Posterior cingulate gyrus (tissue), 11 donors: Measurements from ENCODE around the gene C1orf52.

Experiments used
- DNase-seq, 10 donors: peaks; one replicate each; pipeline versions ENCODE4 v3.0.0 to v3.0.0-alpha.2; 2020 to 2021; ENCODE audit warnings: mixed read lengths in 3 of 10
- intact Hi-C: fragments of 100-400 bp; cut with DNase I; formaldehyde crosslinking; loops from one replicate; pipeline ENCODE4 v1.15.1; 2023

The C1orf52 gene

DNA sequence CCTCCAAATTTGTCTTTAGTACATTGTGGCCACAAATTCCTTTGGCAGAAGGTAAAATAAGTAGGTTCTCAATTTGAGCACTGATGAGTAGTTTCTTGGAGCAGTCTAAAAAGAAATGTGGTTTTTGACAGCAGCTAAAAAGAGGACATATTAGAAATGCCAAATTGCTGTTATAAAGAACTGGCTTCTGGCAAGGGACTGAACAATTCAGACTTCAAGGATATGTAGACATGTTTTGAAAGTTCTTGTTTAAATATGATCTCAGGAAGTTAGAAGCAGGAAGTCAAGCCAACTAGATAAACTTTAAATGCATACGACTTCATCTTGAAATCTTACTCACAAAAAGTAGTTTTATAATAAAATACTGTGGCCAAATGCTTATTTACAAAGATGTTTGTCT lies 18.8 kb downstream of the C1orf52 start:
- intact Hi-C loops = no loop called here
- DNase-seq = no peak

DNA sequence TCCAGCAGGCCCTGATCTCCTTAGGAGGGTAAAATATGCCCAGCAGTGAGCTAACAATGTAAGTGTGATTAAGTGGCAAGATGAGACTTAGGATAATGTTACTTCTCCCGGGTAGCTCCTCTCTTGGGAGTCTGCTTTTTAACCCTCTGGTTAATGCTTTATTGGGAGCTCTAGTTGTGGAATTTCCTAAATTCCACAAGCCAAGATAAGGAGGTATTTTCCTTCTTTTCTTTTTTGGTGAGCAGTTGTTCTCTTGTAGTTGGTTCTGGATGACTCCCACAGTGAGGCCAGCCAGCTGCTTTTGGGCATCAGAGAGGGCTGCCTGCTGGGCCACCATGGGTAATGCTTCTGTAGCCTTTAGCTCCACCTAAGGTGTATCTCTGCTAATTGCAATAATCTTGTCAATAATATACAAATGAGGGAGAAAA lies 19.3 kb downstream of the C1orf52 start:
- peak in 2 of 10 donors; percentile 74 to 80 for DNase-seq
- intact Hi-C loops = no loop called here

DNA sequence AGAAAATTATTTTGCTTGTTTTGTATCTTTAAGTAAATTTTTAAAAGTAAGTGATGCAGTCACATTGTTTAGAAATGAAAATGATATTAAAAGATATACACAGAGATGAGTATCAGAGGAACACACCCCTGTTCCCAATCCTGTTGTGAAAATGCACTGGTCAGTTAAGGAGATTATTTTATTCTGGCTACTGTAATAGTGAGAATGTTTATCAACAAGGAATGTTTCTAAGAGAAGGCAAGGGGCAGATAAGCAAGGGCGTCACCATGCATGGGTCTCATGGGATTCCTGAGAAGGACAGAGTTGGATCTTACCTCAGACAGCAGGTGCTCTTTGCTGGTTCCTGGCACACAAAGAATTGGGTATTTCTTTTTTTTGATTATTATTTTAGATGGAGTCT lies 21.8 kb downstream of the C1orf52 start:
- no peak for DNase-seq
- intact Hi-C loops = no loop called here

DNA sequence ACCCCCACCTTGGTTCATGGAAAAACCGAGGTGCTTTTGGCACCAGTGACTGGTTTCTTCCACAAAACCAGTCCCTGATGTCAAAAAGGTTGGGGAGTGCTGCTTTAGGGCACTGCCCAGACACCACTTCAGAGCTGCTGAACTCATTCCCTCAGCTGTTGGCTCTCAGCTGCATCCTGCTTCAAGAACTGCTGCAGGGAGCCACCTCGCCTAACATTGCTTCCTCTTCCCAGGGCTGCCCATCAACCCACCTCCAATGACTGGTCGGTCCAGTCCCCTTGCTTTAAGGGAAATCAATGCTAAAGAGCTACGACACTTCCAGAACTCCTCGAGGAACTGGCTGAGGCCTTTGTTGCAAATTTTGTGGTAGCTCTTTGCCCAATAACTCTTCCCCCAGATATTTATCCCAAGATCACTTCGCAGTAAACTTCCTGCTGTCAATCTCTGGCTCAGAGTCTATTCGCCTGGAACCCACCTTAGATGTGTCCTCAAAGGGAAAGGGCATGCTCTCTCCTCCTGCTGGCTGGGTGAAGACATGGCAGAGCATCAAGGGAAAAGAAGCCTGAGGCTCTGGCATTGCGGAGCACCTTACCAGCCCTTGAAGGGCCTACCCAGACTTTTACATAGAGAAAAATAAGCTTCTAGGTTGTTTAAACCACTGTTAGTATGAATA lies 29.0 kb downstream of the C1orf52 start:
- intact Hi-C loops = no loop called here
- no peak for DNase-seq

DNA sequence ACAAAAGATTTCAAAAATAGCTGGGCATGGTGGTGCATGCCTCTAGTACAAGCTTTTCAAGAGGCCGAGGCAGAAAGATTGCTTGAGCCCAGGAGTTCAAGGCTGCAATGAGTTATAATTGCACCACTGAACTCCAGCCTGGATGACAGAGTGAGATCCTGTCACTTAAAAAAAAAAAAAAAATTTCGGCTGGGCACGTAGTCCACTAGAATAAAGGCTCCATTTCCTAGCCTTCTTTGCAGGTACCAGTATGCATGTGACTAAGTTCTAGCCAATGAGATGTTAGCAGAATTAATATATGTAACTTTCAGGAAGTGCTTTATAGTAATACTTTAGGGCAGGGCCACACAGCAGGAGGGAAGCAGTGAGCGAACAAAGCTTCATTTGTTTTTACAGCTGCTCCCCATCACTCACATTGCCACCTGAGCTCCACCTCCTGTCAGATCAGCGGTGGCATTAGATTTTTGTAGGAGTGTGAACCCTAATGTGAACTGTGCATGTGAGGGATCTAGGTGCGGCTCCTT lies 29.8 kb downstream of the C1orf52 start:
- DNase-seq = no peak
- intact Hi-C loops = no loop called here

DNA sequence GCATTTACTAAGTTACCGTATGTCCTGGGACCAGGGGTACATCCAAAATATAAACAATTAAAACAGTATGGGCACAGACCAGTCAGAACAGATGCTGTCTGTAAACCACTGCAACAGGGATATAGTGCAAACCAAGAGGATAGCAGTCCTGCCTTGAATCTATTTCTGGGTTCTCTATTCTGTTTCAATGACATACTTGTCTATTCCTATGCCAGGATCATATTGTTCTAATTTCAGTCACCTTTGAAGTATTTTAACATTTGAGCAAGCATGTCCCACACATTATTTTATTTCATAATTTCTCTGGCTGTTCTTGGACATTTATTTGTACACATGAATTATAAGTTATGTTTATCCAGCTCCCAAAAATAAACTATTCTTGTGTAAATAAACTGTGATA lies 30.5 kb downstream of the C1orf52 start:
- intact Hi-C loops = no loop called here
- no peak for DNase-seq

DNA sequence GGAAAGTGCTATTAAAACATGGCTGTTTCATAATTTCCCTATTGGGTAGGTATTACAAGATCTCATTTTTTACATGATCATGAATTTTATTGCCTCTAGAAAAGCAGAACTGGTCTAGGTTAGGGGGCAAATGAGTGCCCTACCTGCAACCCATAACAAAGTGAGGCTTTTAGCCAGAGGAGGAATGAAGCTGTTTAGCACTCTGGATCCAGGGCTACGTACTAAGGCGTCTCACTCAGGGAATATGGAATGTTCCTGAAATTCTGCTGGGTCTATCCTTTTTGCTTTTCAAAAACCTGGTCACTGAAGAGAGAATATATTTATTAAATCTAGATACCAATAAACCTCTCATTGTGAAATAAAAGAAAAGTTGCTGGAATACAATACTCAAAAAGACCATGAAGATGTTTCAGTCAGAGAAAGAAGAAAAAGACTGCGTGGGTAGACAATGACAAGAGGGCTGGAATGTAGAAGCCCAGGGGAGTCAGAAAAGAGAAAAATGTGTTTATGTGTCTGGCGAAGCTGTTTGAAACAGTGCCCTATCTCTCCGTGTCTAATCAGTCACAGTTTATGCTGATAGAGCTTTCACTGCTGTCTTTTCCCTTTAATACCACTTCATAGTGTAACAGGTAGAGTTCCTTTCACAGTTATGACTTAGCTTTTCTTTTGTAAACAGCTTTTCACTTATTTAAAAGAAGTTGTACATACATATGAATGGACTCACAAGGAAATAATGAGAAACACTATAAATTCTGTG lies 33.7 kb downstream of the C1orf52 start:
- DNase-seq = no peak
- intact Hi-C loops = no loop called here

DNA sequence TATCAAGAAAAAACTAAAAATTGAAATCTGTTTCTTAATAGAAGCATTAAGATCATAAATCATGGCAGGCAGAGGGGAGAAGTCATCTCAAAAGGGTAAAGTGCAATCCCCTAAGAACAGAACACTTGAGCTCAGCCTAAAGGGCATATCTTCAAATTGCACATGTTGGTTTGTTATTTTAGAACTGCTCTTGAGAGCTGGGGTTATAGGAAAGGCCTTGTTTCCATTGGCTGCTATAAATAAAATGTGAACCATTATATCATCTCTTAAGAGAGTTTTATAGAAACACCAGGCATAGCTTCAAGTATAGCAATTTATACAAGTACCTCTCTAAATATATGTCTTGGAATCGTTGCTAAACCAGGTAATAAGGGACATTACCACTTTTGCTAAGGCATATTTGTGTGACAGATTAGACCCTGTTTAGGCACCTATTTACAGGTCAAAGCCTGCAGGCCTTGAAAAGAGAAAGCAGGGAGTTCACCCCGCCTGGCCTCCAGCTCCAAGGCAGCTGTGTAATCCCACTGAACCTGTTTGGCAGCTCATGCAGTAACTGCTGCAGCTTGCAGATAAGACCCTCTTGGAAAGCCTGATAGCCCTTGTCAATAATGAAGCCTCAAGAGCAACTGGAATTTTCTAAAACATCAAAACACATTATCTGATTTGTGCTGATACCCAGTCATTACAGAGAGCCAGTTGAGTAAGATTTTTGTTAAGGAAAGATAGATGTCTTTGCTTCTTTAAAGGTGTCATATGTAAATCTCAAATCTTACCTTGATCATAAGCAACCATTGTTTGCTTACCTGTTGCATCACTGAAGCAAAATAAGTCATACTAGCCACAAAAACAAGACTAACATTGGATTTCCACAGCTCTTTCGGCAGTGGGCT lies 34.5 kb downstream of the C1orf52 start:
- no peak for DNase-seq
- intact Hi-C loops = no loop called here

DNA sequence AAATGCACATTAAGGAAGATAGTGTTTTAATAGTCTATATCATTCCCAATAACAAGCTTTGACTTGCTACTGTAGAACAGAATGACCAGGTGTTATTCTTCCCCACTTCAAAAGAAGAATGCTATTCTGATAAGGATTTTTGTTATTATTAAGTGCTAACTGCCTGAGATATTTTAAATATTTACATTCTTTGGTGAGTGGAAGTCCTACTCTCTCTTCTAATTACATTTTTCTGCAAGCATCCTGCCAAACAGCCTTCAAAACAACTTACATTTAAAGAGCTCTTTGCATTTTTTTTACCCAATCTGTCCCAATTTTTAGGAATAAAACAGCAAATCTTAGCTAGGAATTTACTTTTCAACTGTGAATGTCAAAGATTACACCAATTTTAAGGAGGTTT lies 35.2 kb downstream of the C1orf52 start:
- intact Hi-C loops = no loop called here
- DNase-seq = no peak

DNA sequence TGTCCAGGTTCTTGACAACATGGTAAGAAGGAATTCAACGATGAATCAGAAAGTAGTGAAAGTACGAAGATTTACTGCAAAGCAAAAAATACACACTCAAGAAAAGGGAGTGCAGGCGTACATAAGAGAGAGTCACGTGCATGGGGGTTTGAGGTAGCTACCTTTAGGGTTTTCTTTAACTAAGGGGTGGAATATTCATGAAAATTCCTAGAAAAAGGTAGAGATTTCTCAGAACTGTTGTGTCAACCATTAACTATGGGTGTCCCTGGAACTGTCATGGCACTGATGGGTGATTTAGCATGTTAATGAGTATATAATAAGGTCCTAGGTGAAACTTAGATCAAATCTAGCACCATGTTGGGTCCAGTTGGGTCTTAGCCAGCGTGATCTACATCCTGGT lies 36.1 kb downstream of the C1orf52 start:
- intact Hi-C loops = no loop called here
- DNase-seq = no peak

DNA sequence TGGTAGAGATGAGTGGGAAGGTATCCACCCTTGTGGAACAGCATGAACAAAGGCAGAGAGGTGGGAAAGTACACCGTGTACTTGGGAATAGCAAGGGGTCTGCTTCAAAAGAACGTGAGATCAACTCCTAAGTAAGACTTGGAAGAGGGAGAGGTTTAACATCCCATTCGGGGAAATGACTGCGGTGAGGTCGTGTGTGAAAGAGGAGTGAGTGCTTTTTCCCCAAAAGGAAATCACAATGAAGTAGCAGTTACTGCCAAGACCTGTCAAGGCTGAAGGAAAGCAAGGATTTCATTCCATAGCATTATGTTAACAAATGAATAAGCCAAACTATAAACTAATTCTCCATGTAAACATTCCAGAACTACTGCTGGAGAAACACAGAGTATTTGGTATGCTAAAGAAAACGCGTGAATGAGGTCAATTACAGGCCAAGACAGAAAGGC lies 38.7 kb downstream of the C1orf52 start:
- no peak for DNase-seq
- intact Hi-C loops = no loop called here

DNA sequence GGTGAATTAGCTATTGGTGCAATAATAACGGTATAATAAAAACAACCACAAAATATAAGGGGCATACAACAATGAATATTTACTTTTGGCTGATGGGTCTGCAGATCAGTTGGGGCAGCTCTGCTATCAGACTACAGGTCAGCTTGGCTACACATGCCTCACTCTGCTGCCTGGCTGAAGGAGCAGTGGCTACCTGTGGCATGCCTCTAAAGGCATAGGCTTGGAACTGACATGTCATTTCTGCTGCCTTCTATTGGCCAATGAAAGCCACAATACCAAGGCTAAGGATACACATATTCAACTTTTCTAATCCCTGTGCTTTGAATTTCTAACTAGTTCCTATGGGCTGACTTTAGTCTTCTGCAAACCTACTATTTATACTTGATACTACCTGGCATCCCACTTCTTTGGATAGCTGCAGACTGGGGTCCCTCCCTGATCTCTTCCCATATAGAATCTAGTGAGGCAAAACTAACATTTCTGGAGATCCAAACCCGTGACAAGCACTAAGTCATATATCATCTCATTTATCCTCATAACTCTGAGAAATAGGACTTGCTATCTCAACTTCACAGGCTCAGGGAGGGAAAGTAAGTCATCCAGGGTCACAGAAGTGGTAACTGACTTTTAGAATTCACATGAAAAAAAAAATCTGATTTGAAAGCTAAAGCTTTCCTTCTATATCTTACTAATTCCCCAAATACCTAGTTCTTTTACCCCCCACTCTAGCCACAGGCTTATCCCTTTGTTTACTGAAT lies 39.4 kb downstream of the C1orf52 start:
- no peak for DNase-seq
- intact Hi-C loops = no loop called here

DNA sequence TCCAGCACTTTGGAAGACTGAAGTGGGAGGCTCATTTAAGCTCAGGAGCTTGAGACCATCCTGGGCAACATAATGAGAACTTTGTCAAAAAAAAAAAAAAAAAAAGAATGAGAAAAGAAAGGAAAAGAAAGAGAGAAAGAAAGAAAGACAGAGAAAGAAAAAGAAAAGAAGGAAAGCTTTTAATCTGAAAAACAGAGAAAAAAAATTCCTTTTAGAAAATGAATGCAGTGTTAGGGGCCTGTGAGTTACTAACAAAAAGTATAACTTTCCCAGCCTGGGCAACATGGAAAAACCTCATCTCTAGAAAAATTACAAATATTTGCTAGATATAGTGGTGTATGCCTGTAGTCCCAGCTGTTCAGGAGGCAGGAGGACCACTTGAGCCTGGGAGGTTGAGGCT lies 42.8 kb downstream of the C1orf52 start:
- no peak for DNase-seq
- intact Hi-C loops = no loop called here

DNA sequence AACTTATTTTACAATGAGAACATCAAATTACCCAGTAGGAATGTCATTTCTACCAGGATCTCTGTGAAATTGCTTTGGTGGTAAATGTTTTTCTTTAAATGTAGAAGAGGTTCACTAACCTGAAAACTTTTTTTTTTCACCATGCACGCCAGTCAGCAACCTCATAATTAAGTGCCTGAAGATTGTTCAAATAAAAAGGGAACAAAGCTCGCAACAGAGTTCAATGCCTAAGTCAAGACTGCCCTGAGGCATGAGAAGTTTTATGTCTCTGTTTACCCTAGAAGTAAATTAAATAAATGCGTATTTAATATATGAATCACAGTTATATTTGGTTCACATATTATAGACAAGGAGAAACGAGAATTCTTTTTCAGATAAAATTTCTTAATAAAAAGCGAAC lies 44.8 kb downstream of the C1orf52 start:
- intact Hi-C loops = no loop called here
- no peak for DNase-seq

DNA sequence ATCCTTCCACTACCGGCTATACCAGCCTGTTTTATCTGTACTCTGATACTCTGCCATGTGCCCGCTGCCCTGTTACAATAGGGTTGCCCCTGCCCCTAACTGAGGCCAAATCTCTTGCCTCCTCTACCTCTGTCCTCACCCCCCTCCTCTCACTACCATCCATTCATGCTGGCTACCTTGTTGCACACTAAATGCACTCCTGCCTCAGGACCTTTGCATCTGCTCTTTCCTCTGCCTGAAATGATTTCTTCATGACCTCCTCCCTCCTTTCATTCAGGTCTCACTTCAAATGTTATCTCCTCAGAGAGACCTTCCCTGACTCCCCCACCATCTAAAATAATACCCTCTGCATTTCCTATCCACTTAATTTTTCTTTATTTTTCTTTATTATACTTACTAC lies 51.0 kb downstream of the C1orf52 start:
- DNase-seq = no peak
- intact Hi-C loops = no loop called here

DNA sequence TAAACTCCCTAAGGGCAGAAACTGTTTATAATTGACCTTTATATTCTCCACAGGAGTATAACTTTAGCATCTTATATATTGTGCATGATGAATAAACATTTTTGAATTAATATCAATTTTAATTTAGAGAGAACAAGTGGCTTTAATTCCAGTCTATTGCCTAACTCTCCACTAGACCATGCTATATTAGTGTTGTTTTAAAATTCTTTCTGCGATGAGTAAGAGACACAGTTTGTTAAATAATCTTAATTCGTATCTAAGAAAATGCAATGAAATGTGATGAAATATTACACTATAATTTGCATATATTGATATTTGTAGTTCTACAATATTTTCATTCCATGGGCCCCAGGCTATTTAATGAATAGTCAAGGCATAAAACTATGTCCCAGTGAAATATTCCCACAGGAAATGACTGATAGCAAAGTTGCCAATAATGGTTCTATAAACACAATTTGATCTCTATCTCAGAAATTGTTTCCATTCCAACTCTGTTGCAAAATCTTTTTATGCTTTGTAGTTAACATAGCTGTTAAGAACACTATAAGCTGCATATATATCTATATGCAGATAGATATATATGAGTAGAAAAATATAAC lies 55.8 kb downstream of the C1orf52 start:
- DNase-seq = no peak
- intact Hi-C loops = no loop called here

DNA sequence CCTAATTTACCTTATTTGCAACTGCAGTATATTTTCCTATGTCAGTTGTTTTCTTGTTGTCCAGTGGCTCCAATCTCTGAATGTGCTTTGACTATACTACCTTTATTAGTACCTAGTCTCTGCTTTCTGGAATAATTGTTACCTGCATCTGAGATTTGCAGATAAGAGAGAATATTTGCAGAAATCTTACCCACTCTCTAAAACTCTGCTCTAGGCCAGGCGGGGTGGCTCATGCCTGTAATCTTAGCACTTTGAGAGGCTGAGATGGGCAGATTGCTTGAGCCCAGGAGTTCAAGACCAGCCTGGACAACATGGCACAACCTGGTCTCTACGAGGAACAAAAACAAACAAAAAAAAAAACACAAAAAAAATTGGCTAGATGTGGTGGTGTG lies 56.6 kb downstream of the C1orf52 start:
- DNase-seq = no peak
- intact Hi-C loops = no loop called here

DNA sequence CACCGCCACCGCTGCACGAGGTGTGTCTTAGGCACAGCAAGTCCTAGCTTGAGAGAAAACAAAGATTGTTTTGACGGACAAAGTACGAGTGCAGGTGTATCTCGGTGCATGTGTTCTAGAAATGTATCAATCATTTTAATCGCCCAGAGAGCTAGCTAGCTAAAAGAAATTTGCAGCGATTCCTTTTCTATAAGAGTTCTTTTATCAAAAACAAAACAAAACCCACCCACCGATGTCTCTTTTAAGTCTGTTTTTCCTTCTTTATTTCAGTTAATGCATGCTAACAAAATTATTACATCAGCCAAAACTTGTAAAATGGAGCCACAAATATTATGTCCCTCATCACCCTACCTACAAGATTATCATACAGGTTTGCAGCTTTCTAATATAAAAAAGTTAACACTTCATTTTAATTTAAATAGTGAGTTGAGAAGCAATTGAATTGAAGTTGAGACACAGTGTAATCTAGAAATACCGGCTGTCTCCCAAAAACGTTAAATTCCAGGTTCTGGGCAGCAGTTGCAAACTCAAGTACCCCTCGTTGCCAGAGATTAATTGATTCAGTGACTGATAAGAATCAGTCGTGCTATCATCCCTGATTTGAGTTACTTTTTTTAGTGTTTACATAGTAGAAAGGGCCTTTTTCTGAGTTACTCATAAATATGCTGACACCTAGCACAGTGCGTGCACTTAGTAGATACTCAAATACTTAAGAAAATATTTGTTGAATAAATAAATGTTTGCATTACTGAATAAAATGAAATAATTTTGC lies 57.2 kb downstream of the C1orf52 start:
- intact Hi-C loops = no loop called here
- no peak for DNase-seq
